Activated CD4-positive, CD25-positive, alpha-beta regulatory T cell treated with anti-CD3 and anti-CD28 coated beads, Interleukin-2, amount 50 U/mL, for 72 hours (primary cell): Measurements from ENCODE around the gene MBD2.
"Not testable (repeated sequence)": the region's sequence is repeated elsewhere in the genome, so short reads cannot be mapped to it uniquely, and the experiment has no call there.

Experiments
- DNase-seq: peaks from one replicate; pipeline ENCODE4 v3.0.0; 2021

Gene MBD2

GRCh38 chr18:54224379-54225014 lies at the start of gene MBD2:
TSS of gene MBD2 (minus strand) at chr18:54224669. CDS start at chr18:54224559, 110 bp downstream.
- DNase-seq: peak; percentile 93

DNA sequence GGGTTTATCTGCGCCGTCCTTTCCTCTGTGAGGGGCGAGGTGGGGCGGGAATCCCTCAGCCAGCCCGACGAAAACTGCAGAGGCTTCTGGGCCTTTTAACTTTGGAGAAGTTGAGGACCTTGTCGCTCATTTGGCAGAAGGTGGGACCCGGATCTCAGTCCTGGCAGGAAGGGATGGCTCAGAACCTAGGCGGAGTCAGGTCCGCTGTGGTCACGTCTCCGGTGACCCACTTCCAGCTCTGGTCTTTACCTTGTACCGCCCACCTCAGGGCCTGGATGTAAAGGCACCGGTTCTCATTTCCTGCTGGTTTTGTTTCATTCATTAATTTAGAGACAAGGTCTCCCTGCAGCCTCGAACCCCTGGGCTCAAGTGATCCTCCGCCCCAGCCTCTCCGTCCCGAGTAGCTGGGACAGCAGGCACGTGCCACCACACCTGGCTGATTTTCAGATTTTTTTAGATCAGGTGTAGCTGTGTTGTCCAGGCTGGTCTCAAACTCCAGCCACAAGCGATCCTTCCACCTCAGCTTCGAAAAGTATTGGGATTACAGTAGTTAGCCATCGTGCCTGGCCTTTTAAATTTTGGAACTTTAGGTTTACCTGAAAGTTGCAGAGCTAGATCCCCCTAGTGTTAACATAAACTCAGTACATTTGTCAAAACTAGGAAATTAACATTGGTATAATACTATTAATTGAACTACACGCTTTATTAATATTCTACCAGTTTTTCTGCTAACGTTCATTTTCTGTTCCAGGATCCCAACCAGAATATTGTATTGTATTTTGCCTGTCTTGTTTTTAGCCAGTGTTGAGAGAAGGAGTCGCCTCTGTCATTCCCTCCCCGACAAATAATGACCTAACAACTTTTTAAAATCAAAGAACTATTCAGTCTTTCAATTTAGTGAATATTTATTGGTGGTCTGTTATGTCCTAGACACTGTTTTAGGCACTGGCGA lies 45.7 kb upstream of the MBD2 start:
- DNase-seq: peak; percentile 64

DNA sequence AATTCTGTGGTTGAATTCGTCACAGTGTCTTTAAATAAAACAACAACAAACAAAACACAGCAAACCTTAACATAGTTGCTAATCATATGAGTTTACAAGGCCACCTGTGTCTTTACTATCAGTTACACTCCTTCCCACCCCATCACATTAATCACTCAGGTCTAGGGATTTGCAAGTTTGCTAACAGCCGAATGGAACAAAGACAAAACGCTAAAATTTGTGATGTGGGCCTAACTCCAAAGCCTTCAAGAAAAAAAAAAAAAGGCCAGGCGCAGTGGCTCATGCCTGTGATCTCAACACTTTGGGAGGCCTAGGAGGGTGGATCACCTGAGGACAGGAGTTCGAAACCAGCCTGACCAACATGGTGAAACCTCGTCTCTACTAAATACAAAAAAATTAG lies 44.3 kb upstream of the MBD2 start:
- no peak for DNase-seq

DNA sequence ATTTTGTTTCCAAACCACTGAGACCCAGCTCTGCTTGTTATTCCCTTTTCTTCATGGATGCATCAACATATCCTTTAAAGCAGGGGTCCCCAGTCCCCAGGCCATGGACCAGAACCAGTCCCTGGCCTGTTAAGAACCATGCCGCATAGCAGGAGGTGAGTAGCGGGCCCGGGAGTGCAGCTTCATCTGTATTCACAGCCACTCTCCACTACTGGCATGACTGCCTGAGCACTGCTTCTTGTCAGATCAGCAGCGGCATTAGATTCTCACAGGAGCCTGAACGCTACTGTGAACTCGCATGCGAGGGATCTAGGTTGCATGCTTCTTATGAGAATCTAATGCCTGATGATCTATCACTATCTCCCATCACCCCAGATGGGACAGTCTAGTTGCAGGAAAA lies 43.2 kb upstream of the MBD2 start:
- DNase-seq: no peak

- DNase-seq: no peak
Observed at GRCh38 chr18:54263904-54264336, 39.5 kb upstream of the MBD2 start.

DNA sequence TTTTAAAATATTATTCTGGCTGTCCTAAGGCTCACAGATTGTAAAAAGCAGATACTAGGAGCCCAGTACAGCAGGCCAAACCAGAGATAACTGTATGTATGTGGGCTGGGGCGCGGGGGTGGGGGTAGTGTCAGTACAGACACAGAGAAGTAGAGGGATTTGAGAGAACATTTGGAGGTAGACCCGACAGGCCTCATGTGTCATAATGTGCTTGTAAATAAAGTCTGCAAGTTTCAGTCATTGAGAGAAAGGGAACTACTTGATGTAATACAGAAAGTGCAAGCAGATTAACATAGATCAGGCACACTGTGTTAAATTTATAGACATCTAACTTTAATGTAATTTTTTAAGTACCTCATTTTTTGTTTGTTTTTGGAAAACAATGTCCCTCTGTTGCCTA lies 37.4 kb upstream of the MBD2 start:
- no peak for DNase-seq

- no peak for DNase-seq
Observed at GRCh38 chr18:54260396-54261072, 36.1 kb upstream of the MBD2 start.

DNA sequence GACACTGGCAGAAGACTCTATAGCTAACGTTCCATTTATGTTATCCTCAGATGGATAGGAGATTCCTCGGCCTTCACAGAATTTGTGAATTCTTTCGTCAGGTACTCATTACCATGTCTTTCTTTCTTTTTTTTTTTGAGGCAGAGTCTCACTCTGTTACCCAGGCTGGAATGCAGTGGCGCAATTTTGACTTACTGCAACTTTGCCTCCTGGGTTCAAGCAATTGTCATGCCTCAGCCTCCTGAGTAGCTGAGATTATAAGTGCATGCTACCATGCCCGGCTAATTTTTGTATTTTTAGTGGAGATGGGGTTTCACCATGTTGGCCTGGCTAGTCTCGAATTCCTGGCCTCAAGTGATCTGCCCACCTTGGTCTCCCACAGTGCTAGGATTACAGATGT lies 33.3 kb upstream of the MBD2 start:
- DNase-seq: not testable (repeated sequence)

- DNase-seq: no peak
Observed at GRCh38 chr18:54257015-54257414, 32.5 kb upstream of the MBD2 start.

- no peak for DNase-seq
Observed at GRCh38 chr18:54255141-54255540, 30.7 kb upstream of the MBD2 start.

- no peak for DNase-seq
Observed at GRCh38 chr18:54254265-54254758, 29.8 kb upstream of the MBD2 start.

DNA sequence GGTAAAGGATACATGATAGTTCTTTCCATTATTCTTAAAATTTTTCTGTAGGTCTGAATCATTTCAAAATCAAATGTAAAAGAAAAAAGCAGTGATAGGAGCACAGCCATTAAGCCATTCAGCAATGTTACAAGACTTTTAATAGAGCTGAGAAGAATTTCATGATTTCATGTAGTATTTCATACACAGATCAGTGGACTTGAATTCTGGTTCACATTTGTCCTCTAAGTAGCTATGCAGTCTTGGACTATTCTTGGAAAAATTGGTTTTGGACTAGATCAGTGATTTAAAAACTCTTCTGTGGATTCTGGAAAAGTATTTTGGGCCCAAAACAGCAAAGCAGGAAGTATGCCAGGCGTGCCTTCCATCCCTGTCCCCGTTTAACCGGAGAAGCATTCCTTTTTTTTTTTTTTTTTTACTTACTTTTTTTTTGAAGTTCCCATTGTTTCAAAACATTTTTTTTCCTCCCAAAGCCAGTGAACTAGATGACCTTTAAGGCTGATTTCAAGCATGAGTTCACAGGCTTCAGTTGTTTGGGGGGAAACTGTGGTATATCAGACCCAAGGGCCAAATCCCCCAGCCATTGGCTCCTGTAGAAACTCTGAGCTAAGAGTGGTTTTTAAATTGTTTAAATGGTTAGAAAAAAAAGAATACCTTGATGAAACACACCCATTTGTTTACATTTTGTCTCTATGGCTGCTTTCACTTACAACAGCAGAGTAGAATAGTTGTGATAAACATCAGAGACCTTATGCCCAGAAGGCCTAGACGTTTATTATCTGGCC lies 27.3 kb upstream of the MBD2 start:
- DNase-seq: no peak

DNA sequence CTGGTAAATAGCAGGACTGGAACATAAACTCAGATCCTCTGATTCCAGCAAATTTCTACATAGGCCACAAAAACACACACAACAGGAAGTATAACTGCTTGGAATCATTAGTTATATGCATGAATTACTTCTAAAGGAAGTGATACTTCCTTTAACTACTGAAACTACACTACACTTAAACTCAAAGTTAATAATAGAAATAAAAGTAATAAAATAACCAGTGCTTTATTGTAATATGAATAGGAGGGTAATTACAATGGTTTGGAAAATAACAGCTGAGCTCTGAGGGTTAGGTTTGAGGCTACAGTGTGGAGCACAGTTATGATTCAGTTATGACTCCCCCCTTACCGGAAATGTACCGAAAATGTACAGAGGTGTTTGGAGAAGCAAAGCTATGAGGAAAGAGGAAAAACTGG lies 26.4 kb upstream of the MBD2 start:
- DNase-seq: no peak

DNA sequence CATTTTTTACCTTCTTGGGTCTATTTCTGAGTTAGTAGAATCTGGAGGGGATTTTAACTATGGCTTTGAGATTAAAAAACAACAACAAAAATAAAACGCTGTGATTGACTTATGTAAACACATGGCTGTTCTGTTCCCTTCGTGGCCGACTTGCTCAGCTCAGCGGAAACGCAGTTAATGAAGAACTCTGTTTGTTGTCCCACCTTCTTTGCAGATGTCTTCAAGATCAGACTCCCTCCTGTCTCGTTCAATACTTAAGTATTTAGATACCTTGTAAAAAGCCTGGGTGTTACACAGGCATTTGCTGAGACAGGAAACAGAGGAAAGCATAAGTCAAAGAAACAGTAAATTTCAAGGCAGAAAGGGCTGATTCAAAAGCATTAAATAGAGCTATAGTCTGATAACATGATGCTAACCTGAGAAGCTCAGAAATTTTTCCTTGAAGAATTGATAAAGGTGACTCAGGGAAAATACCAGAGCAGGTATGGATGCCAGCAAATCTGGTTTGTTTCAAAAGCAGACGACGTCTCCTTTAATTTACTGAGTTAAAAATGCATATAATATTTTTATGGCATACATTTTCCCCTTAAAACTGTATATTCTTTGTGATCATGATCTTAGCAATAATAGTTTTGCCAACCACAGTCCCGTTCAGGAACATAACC lies 23.2 kb upstream of the MBD2 start:
- no peak for DNase-seq

- DNase-seq: no peak
Observed at GRCh38 chr18:54242327-54242726, 17.9 kb upstream of the MBD2 start.

DNA sequence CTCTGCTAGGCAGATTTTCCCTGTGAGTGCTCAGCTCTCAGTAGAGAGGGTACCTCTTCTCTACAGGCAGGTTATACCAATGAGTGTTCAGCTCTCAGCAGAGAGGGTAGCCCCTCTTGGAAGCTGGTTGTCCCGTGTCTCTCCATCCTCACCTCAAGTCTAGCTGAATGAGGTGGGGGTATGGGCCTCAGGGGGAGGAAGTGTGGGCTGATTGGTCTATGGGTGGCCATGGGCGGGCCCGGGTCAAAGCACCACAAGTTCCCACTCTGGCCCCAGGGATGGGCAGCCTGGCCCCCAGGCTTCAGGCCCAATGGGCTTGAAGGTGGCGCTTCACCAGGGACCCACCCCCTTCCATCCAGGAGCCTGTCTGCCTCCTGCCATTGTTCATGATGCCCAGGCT lies 17.0 kb upstream of the MBD2 start:
- no peak for DNase-seq

DNA sequence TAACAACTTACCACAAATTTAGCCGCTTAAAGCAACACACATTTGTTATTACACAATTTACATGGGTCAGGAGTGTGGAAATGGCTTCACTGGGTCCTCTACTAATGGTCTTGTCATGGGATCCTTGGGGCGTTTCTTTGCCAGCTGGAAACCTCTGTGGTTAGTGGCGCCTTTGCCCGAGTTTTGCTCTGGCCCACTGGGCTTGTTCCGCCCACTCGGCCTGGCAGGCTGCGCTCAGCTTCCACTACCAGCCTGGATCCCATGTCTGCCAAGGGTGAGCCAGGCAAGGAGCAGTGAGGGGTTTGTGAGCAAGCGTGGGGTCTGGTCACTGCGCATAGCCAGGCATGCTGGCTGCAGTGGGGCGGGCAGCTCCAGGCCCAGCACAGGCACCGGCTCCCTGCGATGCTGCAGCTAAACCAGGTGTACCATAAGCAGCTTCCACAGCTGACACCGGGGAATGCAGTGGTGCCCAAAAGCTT lies 16.2 kb upstream of the MBD2 start:
- DNase-seq: no peak

DNA sequence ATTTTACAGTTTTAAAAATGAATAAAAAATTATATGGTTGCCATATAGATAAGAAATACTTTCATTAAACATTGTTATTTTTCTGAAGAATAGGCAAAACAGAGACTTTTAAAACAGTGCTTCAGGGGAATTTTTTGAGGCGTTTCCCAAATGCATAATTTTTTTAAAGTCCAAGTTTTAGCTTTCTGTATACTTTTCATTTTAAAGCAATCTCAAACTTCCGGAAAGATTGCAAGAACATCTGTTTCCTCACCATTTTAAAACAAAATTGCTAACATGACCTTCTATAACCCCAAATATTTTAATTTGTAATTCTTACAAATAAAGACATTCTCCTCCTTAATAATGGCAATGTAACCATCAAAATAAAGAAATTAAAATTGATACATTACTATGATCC lies 15.1 kb upstream of the MBD2 start:
- no peak for DNase-seq

GRCh38 chr18:54239091-54239490 lies 14.6 kb upstream of the MBD2 start:
- no peak for DNase-seq

DNA sequence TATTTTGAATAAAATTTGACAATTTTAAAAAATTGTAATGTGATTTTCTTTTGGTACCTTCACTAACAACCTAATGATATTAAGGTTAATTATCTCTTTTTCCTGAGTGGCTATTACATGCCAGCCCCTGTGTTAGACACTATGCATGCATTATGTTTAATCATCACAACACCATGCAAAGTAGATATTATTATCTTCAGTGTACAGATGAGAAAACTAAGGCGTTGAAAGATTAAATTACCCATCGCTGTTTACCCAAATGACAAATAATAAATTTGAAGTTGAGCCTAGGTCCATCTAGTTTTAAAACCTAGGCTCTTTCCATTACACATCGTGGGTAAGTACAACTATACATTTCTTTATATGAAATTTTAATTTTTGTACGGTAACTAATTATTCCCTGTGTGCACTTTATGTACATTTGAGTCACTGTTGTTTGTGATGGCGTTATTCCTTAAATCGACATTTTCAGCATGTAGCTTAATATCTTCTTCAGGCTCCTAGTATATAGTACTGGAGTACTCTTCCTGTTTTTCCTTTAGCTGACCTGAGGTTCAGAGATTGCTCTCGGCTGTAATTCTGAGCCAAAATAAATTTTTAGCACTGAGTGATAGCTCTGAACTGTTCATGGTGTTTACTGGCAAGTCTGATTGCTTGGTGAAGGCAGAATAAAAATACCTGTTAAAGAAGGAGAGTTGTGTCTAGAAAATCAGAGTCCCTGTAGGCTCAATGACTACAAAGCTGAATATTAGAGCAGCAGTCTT lies 13.9 kb upstream of the MBD2 start:
- no peak for DNase-seq

DNA sequence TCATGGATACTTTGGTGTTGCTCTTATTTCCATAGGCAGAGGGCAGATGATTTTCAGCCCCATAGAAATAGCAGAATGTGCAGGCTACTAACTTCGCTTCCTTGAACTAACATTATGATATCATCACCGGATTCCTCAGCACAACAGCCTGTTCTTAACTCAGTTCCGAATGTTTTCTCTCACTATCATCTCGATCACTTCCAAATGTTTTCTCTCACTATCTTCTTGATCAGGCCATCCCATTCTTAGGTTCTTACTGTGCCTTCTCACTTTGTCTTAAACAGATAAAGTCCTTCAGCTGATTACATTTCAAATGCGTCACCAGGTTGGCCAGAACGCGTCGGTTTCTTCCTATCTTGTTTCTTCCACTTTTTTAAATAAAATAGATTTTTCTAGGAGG lies 11.4 kb upstream of the MBD2 start:
- DNase-seq: no peak
